Spleen (tissue), 11 donors: ENCODE measurements around the gene PRRT4. TPM values are rescaled to one million over a fixed set of nuclear protein-coding genes. Genes with fewer than 3 reads are reported as not detected.
A peak's percentile ranks its signal among the peaks of the same experiment; 100 is the strongest.

Source experiments
- DNase-seq: peaks from one replicate; pipeline ENCODE4 v3.0.0-alpha.2; 2020
- H3K27ac ChIP-seq, 8 donors: fragments of 200-600 bp; sonication (generic) in 7 of 8; 1 replicate in 4 of 8; 2 replicates in 4 of 8; pipeline versions ENCODE4 v1.5.0 to v1.8.0; 2016 to 2021; ENCODE audit warnings: inconsistent platforms in 4 of 8, mild to moderate bottlenecking in 4 of 8, moderate library complexity in 1 of 8
- H3K27me3 ChIP-seq, 7 donors: fragments of 200-600 bp; sonication (generic) in 6 of 7; replicated peaks in 1 of 7; 1 replicate in 4 of 7; 2 replicates in 3 of 7; pipeline versions ENCODE4 v1.5.0 to v1.8.0; 2016 to 2021; ENCODE audit warnings: inconsistent platforms in 3 of 7, mild to moderate bottlenecking in 1 of 7
- H3K36me3 ChIP-seq, 6 donors: fragments of 200-600 bp; sonication (generic) in 5 of 6; 1 replicate in 4 of 6; 2 replicates in 2 of 6; pipeline versions ENCODE4 v1.5.0 to v1.8.0; 2016 to 2021; ENCODE audit warnings: inconsistent platforms in 2 of 6
- H3K4me1 ChIP-seq, 6 donors: fragments of 200-600 bp; sonication (generic) in 5 of 6; 1 replicate in 3 of 6; 2 replicates in 3 of 6; pipeline versions ENCODE4 v1.5.0 to v1.8.0; 2016 to 2021; ENCODE audit warnings: inconsistent platforms in 3 of 6
- H3K4me3 ChIP-seq, 8 donors: fragments of 200-600 bp; sonication (generic) in 7 of 8; 1 replicate in 4 of 8; 2 replicates in 4 of 8; pipeline versions ENCODE4 v1.5.0 to v1.8.0; 2016 to 2021; ENCODE audit warnings: inconsistent platforms in 4 of 8, mild to moderate bottlenecking in 4 of 8, moderate library complexity in 2 of 8
- H3K9me3 ChIP-seq, 8 donors: fragments of 200-600 bp; sonication (generic) in 7 of 8; 1 replicate in 4 of 8; 2 replicates in 4 of 8; pipeline versions ENCODE4 v1.5.0 to v1.8.0; 2016 to 2021; ENCODE audit warnings: inconsistent platforms in 4 of 8
- CTCF ChIP-seq, 11 experiments: fragments of 200-600 bp in 7 of 11; fragments of 450-650 bp in 4 of 11; sonication (generic) in 4 of 11; IDR thresholded peaks in 8 of 11; conservative IDR thresholded peaks in 3 of 11; 1 replicate in 7 of 11; 2 replicates in 4 of 11; pipeline versions ENCODE4 v1.4.0 to v1.8.0; 2016 to 2021; ENCODE audit warnings: antibody characterized with exemption in 11 of 11, inconsistent platforms in 4 of 11, mild to moderate bottlenecking in 1 of 11
- POLR2A ChIP-seq, 3 donors: fragments of 450-650 bp; IDR thresholded peaks; one replicate each; pipeline ENCODE4 v1.5.1; 2017; ENCODE audit warnings: antibody characterized with exemption in 3 of 3, mild to moderate bottlenecking in 1 of 3
- POLR2AphosphoS5 ChIP-seq, 3 donors: sonication (generic); formaldehyde crosslinking; IDR thresholded peaks; one replicate each; pipeline ENCODE4 v1.5.1; 2017; ENCODE audit warnings: antibody characterized with exemption in 3 of 3
- WGBS, 5 donors: extraction: QIAGEN DNeasy Blood & Tissue Kit in 3 of 5; methylation state at CpG; one replicate each; pipeline versions ENCODE4 v1.1.5 to v1.1.7; 2013 to 2018; 5-methylcytosine and 5-hydroxymethylcytosine counted together
- intact Hi-C: fragments of 100-400 bp; cut with DNase I; formaldehyde crosslinking; loops from one replicate; pipeline ENCODE4 v1.15.0; 2023; ENCODE audit warnings: low total_unique reads
- polyA plus RNA-seq, 3 donors: library from polyadenylated mRNA; stranded (reverse); fragments of 200-250 nt; gene quantifications; one replicate each; pipeline ENCODE4 v1.2.1, GENCODE V29; 2013
- total RNA-seq, 7 donors: library from RNA; depleted of rRNA in 3 of 7; stranded (reverse); fragments of >200 nt in 3 of 7; fragmentation: NEBNext Ultra II Directional in 4 of 7; extraction: Animal tissue kit (Norgen Biotek cat#: 25700) in 4 of 7; gene quantifications; one replicate each; pipeline versions ENCODE4 v1.1.0 to v1.2.1, GENCODE V29; 2016 to 2021
- donor health status: healthy with polysubstance abuse.
- donor health status: DM: no; HTN: no; CAD: no; lungs with moderate emphysema.
- donor health status: DM: no; HTN: no; CAD: no.
- donor health status: Bipolar disorder and iron deficiency.
- donor health status: healthy.
- donor health status: DM: no; HTN: no; CAD: no.
- donor health status: DM: yes; HTN: yes; CAD: no.

Gene PRRT4
- total and polyA plus RNA-seq, 10 donors = 0.14 to 5.4 (median 0.45) TPM; not detected in 1

GRCh38 chr7:128349466-128349825 lies 12.0 kb downstream of the PRRT4 start:
- Histone ChIP-seq H3K27me3 (peaks cover 4 to 65% (median 31%) of the 10 kb centered on the region in 7 donors), H3K4me1 (peaks cover 3 to 24% (median 12%) of the 10 kb centered on the region in 6 donors), H3K27ac (no peak overlapping the region), H3K9me3 (no peaks in the 10 kb centered on the region), H3K4me3 (no peak overlapping the region), H3K36me3 (no peaks in the 10 kb centered on the region)
- no peak for DNase-seq
- TF ChIP-seq CTCF (IDR thresholded peaks at IDR 0.05 in 8 of 11, conservative IDR thresholded peaks at IDR 0.05 in 3 of 11) (no peak), POLR2A (IDR thresholded peaks at IDR 0.05) (no peak), POLR2AphosphoS5 (IDR thresholded peaks at IDR 0.05) (no peak)
- intact Hi-C loops = loop anchor here (5.0 kb wide), 1 partner anchor 38 kb away; no protein-coding TSS in a partner anchor
- 53 to 77% (median 55%) methylated on average over 4 of the region's 4 CpGs for WGBS, 5 donors

GRCh38 chr7:128347647-128348097 lies 13.8 kb downstream of the PRRT4 start:
- H3K27ac ChIP-seq = no peak overlapping the region
- H3K36me3 ChIP-seq = no peaks in the 10 kb centered on the region
- intact Hi-C loops = loop anchor here (5.0 kb wide), 1 partner anchor 40 kb away; no protein-coding TSS in a partner anchor
- no peak for DNase-seq
- peaks cover 4 to 47% (median 26%) of the 10 kb centered on the region in 7 donors for H3K27me3 ChIP-seq
- H3K9me3 ChIP-seq = no peaks in the 10 kb centered on the region
- H3K4me3 ChIP-seq = no peak overlapping the region
- 1 to 8% (median 2%) methylated on average over 2 of the region's 2 CpGs for WGBS, 5 donors
- peaks cover 3 to 35% (median 23%) of the 10 kb centered on the region in 6 donors for H3K4me1 ChIP-seq
- peak in 10 of 11 experiments; percentile 12 to 63 (median 52) for TF ChIP-seq CTCF (IDR thresholded peaks at IDR 0.05 in 8 of 11, conservative IDR thresholded peaks at IDR 0.05 in 3 of 11)
- no peak for TF ChIP-seq POLR2A (IDR thresholded peaks at IDR 0.05)

- no peak for DNase-seq
- intact Hi-C loops = no loop called here
- 87 to 95% (median 93%) methylated on average over 5 of the region's 5 CpGs for WGBS, 5 donors
Measured at GRCh38 chr7:128344431-128344774, 17.1 kb downstream of the PRRT4 start.

More at GRCh38 chr7:128344431-128344774, 17.1 kb downstream of the PRRT4 start:
- H3K4me3 ChIP-seq = peak overlapping the region in 2 of 8 donors; percentile 78 to 86
- H3K36me3 ChIP-seq = peaks cover 0 to 12% (median 2%) of the 10 kb centered on the region in 6 donors
- H3K4me1 ChIP-seq = peaks cover 10 to 35% (median 30%) of the 10 kb centered on the region in 6 donors
- H3K27ac ChIP-seq = peak overlapping the region in 1 of 8 donors; percentile 88
- no peaks in the 10 kb centered on the region for H3K9me3 ChIP-seq
- TF ChIP-seq POLR2AphosphoS5 (IDR thresholded peaks at IDR 0.05) = no peak
- no peak for TF ChIP-seq CTCF (IDR thresholded peaks at IDR 0.05 in 8 of 11, conservative IDR thresholded peaks at IDR 0.05 in 3 of 11)
- TF ChIP-seq POLR2A (IDR thresholded peaks at IDR 0.05) = no peak
- peaks cover 0 to 14% (median 0%) of the 10 kb centered on the region in 7 donors for H3K27me3 ChIP-seq
